ENCODE results near the gene AFF3. TPM values are rescaled to one million over a fixed set of nuclear protein-coding genes. Genes with fewer than 3 reads are reported as not detected.
A peak's percentile ranks its signal among the peaks of the same experiment; 100 is the strongest.

Gene AFF3
- total and polyA plus RNA-seq, 10 of the 15 experiments (the other 5 are each of a cell fraction or from before 2014, with no cell fraction given), result 0.26 to 5.5 (median 3.0) TPM

DNA sequence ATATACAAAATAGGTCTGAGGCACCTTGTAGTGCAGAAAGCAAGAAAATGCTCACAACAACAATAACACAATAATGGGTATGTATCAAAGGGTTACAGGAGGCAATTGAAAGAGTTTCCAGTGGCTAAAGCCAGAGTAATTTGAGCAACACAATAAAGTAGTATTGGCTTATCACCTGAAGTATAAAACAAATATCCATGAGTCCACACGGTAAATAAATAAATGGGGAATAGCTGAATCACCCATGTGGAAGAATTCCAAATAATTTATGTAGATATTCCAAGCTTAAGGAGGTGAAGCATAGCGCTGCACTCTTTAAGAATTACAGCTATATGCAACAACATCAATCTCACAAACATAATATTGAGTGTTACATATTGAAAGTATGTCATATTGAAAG is 110.8 kb downstream of the AFF3 start (continued):
- TF ChIP-seq FOS (IDR thresholded peaks at IDR 0.05; ENCODE audit: borderline replicate concordance, extremely low read depth, insufficient read length), result no peak
- no peak for TF ChIP-seq RELA (IDR thresholded peaks at IDR 0.05; ENCODE audit: borderline replicate concordance, partially characterized antibody)
- TF ChIP-seq, protein P1, sequence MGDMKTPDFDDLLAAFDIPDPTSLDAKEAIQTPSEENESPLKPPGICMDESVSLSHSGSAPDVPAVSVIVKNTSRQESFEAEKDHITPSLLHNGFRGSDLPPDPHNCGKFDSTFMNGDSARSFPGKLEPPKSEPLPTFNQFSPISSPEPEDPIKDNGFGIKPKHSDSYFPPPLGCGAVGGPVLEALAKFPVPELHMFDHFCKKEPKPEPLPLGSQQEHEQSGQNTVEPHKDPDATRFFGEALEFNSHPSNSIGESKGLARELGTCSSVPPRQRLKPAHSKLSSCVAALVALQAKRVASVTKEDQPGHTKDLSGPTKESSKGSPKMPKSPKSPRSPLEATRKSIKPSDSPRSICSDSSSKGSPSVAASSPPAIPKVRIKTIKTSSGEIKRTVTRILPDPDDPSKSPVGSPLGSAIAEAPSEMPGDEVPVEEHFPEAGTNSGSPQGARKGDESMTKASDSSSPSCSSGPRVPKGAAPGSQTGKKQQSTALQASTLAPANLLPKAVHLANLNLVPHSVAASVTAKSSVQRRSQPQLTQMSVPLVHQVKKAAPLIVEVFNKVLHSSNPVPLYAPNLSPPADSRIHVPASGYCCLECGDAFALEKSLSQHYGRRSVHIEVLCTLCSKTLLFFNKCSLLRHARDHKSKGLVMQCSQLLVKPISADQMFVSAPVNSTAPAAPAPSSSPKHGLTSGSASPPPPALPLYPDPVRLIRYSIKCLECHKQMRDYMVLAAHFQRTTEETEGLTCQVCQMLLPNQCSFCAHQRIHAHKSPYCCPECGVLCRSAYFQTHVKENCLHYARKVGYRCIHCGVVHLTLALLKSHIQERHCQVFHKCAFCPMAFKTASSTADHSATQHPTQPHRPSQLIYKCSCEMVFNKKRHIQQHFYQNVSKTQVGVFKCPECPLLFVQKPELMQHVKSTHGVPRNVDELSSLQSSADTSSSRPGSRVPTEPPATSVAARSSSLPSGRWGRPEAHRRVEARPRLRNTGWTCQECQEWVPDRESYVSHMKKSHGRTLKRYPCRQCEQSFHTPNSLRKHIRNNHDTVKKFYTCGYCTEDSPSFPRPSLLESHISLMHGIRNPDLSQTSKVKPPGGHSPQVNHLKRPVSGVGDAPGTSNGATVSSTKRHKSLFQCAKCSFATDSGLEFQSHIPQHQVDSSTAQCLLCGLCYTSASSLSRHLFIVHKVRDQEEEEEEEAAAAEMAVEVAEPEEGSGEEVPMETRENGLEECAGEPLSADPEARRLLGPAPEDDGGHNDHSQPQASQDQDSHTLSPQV (IDR thresholded peaks at IDR 0.05), result no peak
- no peak for TF ChIP-seq RFX5 (IDR thresholded peaks at IDR 0.05; ENCODE audit: low read depth, low read length)
- TF ChIP-seq HCFC1 (IDR thresholded peaks at IDR 0.05; ENCODE audit: low read length), result no peak

DNA sequence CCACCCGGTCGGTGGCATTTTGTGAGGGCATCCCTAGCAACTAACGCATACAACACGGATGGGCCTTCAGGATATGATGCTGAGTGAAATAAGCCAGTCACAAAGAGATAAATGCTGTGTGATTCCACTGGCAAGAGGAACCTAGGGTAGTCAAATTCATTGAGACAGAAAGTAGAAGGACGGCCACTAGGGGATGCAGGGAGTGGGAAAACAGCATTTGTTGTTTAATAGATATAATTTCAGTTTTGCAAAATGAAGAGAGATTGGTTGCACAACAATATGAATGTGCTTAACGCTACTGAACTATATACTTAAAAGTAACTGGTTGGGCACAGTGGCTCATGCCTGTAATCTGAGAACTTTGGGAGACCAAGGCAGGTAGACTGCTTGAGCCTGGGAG is 112.9 kb downstream of the AFF3 start:
- H3K27ac ChIP-seq (ENCODE audit: control insufficient read depth, insufficient read depth), result no peak overlapping the region
- no peak for TF ChIP-seq RBBP5 (conservative IDR thresholded peaks at IDR 0.05)
- TF ChIP-seq, protein P2, sequence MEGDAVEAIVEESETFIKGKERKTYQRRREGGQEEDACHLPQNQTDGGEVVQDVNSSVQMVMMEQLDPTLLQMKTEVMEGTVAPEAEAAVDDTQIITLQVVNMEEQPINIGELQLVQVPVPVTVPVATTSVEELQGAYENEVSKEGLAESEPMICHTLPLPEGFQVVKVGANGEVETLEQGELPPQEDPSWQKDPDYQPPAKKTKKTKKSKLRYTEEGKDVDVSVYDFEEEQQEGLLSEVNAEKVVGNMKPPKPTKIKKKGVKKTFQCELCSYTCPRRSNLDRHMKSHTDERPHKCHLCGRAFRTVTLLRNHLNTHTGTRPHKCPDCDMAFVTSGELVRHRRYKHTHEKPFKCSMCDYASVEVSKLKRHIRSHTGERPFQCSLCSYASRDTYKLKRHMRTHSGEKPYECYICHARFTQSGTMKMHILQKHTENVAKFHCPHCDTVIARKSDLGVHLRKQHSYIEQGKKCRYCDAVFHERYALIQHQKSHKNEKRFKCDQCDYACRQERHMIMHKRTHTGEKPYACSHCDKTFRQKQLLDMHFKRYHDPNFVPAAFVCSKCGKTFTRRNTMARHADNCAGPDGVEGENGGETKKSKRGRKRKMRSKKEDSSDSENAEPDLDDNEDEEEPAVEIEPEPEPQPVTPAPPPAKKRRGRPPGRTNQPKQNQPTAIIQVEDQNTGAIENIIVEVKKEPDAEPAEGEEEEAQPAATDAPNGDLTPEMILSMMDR (IDR thresholded peaks at IDR 0.05 in 2 of 3, conservative IDR thresholded peaks at IDR 0.05 in 1 of 3; ENCODE audit: control insufficient read depth in 2 of 3, extremely low read depth in 1 of 3, insufficient read depth in 1 of 3, low read depth in 3 of 3, low read length in 3 of 3), result 0 out of 6 replicates have a peak, but pooled peaks of 1 of the 3 experiments have one; percentile 8
- H3K4me2 ChIP-seq (ENCODE audit: control insufficient read depth, insufficient read depth), result no peak overlapping the region
- no peaks in the 10 kb centered on the region for H3K9me3 ChIP-seq (replicated peaks; ENCODE audit: control insufficient read depth, insufficient read depth, low read length)
- intact Hi-C loops (cut with micrococcal nuclease; ENCODE audit: unreplicated experiment) (no loop called here), in situ Hi-C loops (cut with MboI) (no loop called here)
- CTCF ChIA-PET, result no interaction called here
- H3K79me2 ChIP-seq (ENCODE audit: control insufficient read depth, insufficient read depth, low read length), result no peaks in the 10 kb centered on the region
- H2AFZ ChIP-seq (ENCODE audit: control insufficient read depth, low read depth, low read length), result no peak overlapping the region
- no peak for ATAC-seq
- SMC1A ChIA-PET (ENCODE audit: uncharacterized antibody, unreplicated experiment), result no interaction called here
- FAIRE-seq, result no peak
- no peak overlapping the region for H3K9ac ChIP-seq (ENCODE audit: control insufficient read depth, insufficient read depth, low read length)
- no peaks in the 10 kb centered on the region for H3K36me3 ChIP-seq (ENCODE audit: control insufficient read depth in 2 of 2, insufficient read depth in 2 of 2, low read length in 1 of 2)
- no peaks in the 10 kb centered on the region for H3K4me1 ChIP-seq (ENCODE audit: control insufficient read depth, insufficient read depth, low read length)
- POLR2A ChIA-PET, result no interaction called here
- no TSS peak for BruUV-seq (replicated peaks)
- RAD21 ChIA-PET (ENCODE audit: unreplicated experiment), result no interaction called here
- H3K4me3 ChIP-seq, result no peak overlapping the region
- no peaks in the 10 kb centered on the region for H3K27me3 ChIP-seq (replicated peaks in 1 of 2; ENCODE audit: control insufficient read depth in 2 of 2, insufficient read depth in 2 of 2, low read length in 1 of 2)
- H4K20me1 ChIP-seq (ENCODE audit: control insufficient read depth, insufficient read depth), result no peaks in the 10 kb centered on the region
- DNase-seq (ENCODE audit: low read depth, low spot score), result no peak
- 75% methylated on average over 6 of the region's 6 CpGs for WGBS (ENCODE audit: insufficient coverage, insufficient replicate concordance, low lambda C conversion rate, missing lambda C conversion rate)

Measured in GM12878 (cell line).